ENCODE results near the gene ASNS.
"Not testable (repeated sequence)": the region's sequence is repeated elsewhere in the genome, so short reads cannot be mapped to it uniquely, and the experiment has no call there.

- not testable (repeated sequence) for TF ChIP-seq CTCF, POLR2A (IDR thresholded peaks at IDR 0.05)
Observed at GRCh38 chr7:97912294-97912693, 40.1 kb upstream of the ASNS start.
